Nephron (organoid): ENCODE data around the gene MRAS.
A peak's percentile ranks its signal among the peaks of the same experiment; 100 is the strongest.

Source experiments
- H3K27ac Mint-ChIP-seq, 3 experiments: 2 replicates each; pipeline ENCODE4 v1.8.0; 2020; ENCODE audit warnings: mixed read lengths in 3 of 3, mild to moderate bottlenecking in 2 of 3, moderate library complexity in 1 of 3
- H3K27me3 Mint-ChIP-seq: 2 replicates; pipeline ENCODE4 v1.8.0; 2021; ENCODE audit warnings: low read depth, mild to moderate bottlenecking, moderate library complexity, mixed read lengths
- H3K36me3 Mint-ChIP-seq: 2 replicates; pipeline ENCODE4 v1.8.0; 2020; ENCODE audit warnings: low read depth, mixed read lengths
- H3K4me1 Mint-ChIP-seq: 2 replicates; pipeline ENCODE4 v1.8.0; 2020; ENCODE audit warnings: mixed read lengths
- H3K4me3 Mint-ChIP-seq, 3 experiments: 2 replicates each; pipeline ENCODE4 v1.8.0; 2020; ENCODE audit warnings: mild to moderate bottlenecking in 3 of 3, mixed read lengths in 3 of 3, moderate library complexity in 2 of 3
- H3K9me3 Mint-ChIP-seq: 2 replicates; pipeline ENCODE4 v1.8.0; 2020; ENCODE audit warnings: mixed read lengths
- TF ChIP-seq, protein P1 (sequence below), 3 experiments: fragments of 200-600 bp; sonication (generic); IDR thresholded peaks; one replicate each; pipeline ENCODE4 v1.5.0; 2021; ENCODE audit warnings: antibody characterized with exemption in 3 of 3; ENCODE audit not compliant: unreplicated experiment in 3 of 3

The MRAS gene

DNA sequence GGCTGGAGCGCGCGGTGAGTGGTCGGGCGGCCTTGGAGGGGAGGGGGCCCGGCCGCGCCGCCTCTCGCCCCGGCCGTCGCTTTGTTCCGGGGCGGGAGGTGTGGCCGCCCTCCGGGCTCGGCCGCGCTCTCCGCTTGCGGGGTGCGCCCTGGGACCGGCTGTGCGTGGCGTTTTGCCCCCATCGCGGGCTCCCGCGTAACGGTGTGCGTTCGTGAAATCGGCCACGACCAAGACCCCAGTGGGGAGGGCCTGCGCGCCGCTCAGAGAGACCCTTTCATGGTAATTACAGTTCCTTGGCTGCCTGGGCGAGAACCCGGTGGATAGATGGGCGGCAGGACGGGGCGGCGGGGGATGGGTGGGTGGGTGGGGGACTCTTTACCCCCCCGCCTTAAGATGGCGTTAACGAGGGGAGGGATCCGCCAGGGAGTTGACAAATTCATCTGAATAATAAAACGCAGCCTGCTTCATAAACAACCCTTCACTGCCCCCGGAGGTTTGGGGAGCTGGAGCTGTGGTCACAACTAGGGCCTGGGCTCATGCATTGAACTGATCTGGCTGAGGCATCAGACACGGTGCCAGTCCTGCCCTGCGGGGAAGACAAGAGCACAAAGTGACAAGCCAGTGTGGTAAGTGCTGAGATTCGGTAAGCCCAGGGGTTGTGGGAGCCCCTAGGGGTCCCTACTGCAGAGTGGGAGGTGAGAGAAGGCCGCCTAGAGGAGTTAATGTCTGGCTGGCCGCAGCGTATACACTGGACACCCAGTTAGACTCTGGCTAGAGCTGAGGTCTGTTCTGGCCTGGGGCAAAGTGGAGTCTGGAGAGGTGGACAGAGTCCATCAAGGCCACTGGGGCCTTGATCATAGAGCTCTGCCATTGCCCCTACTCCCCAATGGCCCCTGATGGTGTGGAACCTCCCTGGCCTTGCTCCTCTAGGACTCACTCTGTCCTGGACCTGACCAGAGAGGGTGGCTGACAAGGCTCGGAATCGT, 668 bp downstream of the MRAS start:
- no peaks in the 10 kb centered on the region for H3K36me3 Mint-ChIP-seq
- TF ChIP-seq, protein P1, sequence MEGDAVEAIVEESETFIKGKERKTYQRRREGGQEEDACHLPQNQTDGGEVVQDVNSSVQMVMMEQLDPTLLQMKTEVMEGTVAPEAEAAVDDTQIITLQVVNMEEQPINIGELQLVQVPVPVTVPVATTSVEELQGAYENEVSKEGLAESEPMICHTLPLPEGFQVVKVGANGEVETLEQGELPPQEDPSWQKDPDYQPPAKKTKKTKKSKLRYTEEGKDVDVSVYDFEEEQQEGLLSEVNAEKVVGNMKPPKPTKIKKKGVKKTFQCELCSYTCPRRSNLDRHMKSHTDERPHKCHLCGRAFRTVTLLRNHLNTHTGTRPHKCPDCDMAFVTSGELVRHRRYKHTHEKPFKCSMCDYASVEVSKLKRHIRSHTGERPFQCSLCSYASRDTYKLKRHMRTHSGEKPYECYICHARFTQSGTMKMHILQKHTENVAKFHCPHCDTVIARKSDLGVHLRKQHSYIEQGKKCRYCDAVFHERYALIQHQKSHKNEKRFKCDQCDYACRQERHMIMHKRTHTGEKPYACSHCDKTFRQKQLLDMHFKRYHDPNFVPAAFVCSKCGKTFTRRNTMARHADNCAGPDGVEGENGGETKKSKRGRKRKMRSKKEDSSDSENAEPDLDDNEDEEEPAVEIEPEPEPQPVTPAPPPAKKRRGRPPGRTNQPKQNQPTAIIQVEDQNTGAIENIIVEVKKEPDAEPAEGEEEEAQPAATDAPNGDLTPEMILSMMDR (IDR thresholded peaks at IDR 0.05; ENCODE audit: unreplicated experiment in 3 of 3) = no peak

DNA sequence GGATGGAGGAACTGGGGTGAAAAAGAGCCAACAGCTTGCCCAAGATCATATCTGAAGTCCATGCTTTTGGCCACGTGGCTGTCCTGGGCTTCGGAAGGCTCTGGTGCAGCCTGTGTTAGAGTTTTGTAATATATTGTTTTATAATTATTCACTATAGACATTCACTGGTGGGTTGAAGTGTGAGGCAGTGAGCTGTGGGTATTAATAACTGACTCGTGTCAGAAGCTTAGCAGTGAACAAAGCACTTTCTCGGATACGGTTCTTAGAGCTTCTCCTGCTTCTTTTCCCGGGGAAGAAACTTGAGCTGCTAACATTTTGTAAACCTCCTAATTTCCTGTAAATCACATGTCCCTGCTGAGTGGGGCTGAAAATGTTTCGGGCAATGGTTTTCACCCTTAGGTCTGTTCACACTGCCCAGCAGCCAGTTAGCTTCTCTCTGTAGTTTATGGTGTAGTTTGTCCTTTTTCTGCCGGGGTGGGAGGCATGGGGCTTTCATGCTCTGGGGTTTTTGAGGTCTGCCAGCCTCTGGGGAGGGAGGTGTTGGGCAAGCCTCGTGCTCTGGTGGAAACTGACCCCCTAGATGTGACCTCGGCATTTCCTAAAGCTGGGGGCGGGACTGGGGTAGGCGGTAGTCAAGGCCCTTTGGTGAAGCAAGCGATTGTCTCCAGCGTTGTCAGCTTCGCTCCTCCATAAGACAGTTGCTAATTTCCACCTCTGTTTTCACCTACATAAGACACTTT, 1.7 kb downstream of the MRAS start:
- H3K36me3 Mint-ChIP-seq = no peaks in the 10 kb centered on the region
- peak overlapping the region; percentile 76 to 96 (median 89) for H3K4me3 Mint-ChIP-seq
- TF ChIP-seq, protein P1 (IDR thresholded peaks at IDR 0.05; ENCODE audit: unreplicated experiment in 3 of 3) = no peak

More for the DNA sequence above, 668 bp downstream of the MRAS start:
- peaks cover 12% of the 10 kb centered on the region for H3K27me3 Mint-ChIP-seq
- peaks cover 28% of the 10 kb centered on the region for H3K4me1 Mint-ChIP-seq
- H3K27ac Mint-ChIP-seq = peak overlapping the region; percentile 81 to 91 (median 81)
- no peaks in the 10 kb centered on the region for H3K9me3 Mint-ChIP-seq
- H3K4me3 Mint-ChIP-seq = peak overlapping the region; percentile 76 to 96 (median 89)

DNA sequence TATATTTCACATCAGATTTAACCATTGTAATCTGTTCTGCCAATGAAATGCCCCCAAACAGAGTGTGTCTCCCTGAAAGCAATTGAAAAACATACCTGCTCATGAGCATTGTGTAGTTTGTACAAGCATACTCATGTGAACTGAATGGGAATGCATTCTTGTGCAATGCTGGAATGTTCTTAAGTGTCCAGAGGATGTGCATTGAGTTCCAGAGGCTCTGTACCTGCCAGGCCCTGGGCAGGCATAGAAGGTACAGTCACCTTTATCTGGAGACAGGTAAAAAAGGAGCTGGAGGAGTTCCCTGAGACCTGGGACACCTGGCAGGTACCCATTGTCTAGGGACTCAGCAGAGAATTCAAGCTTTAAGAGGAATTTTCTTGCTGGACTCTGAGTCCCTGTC, 2.8 kb downstream of the MRAS start:
- no peaks in the 10 kb centered on the region for H3K9me3 Mint-ChIP-seq
- H3K27me3 Mint-ChIP-seq = peaks cover 10% of the 10 kb centered on the region
- no peak overlapping the region for H3K27ac Mint-ChIP-seq
- TF ChIP-seq, protein P1 (IDR thresholded peaks at IDR 0.05; ENCODE audit: unreplicated experiment in 3 of 3) = no peak
- H3K4me3 Mint-ChIP-seq = peak overlapping the region in 1 of 3 experiments; percentile 66
- H3K36me3 Mint-ChIP-seq = peaks cover 5% of the 10 kb centered on the region
- H3K4me1 Mint-ChIP-seq = peaks cover 28% of the 10 kb centered on the region

More for the DNA sequence above, 1.7 kb downstream of the MRAS start:
- Mint-ChIP-seq H3K27me3 (peaks cover 12% of the 10 kb centered on the region), H3K4me1 (peaks cover 27% of the 10 kb centered on the region), H3K9me3 (no peaks in the 10 kb centered on the region), H3K27ac (peak overlapping the region; percentile 81 to 91 (median 81))

DNA sequence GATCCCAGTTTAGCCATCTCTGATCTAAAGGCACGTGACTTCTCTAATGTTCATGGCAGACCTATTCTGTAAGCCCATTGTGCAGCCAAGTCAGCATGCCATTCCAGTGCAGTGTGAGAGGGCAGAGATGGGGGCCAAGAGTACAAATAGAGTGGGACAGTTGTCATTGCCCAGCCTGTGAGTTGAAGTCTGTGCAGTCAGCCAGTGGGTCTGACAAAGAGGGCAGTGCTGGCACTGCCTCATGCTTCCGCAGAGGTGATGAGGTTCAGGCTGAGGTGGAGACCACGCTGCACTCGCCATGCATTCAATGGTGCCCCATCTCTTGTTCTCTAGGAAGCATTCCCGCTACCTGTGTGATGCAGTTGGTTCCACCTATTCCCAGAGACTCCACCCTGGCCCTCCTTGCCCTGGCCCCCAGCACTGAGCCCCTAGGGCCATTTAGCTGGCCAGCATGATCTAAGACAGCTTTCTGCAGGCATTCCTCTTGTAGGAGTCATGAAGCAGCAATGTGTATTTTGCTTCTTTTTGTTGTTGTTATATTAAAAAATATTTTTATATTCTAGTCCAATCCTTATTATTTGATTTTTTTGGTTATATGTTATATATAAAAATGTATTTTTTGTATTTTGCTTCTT, 3.7 kb downstream of the MRAS start:
- TF ChIP-seq, protein P1 (IDR thresholded peaks at IDR 0.05; ENCODE audit: unreplicated experiment in 3 of 3) = no peak
- Mint-ChIP-seq H3K27me3 (peaks cover 4% of the 10 kb centered on the region), H3K4me3 (peak overlapping the region in 1 of 3 experiments; percentile 66), H3K36me3 (peaks cover 5% of the 10 kb centered on the region), H3K9me3 (no peaks in the 10 kb centered on the region), H3K4me1 (peaks cover 37% of the 10 kb centered on the region), H3K27ac (no peak overlapping the region)

DNA sequence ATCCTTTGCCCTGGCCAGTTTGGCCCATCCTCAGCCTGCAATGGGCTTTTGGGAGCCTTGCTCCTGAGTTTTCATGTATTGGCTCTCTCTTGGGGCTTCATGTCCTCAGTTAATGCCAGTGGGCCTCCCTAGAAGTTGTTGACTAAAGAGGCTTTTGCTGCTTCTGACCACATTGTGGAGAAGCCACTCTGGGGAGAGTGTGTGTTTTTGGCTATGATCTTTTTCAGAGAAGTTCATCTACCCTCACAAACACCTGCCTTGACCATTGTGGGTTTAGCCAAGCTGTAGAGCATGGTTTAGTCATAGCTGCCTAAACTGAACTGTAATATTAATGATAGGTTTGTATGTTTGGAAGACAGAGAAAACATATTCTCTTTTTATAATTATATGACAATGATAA, 6.0 kb downstream of the MRAS start:
- H3K4me1 Mint-ChIP-seq = peaks cover 52% of the 10 kb centered on the region
- no peak overlapping the region for H3K4me3 Mint-ChIP-seq
- TF ChIP-seq, protein P1 (IDR thresholded peaks at IDR 0.05; ENCODE audit: unreplicated experiment in 3 of 3) = no peak
- no peaks in the 10 kb centered on the region for H3K9me3 Mint-ChIP-seq
- no peak overlapping the region for H3K27ac Mint-ChIP-seq
- peaks cover 9% of the 10 kb centered on the region for H3K36me3 Mint-ChIP-seq
- peaks cover 4% of the 10 kb centered on the region for H3K27me3 Mint-ChIP-seq
